Activated CD4-positive, CD25-positive, alpha-beta regulatory T cell treated with anti-CD3 and anti-CD28 coated beads, Interleukin-2, amount 50 U/mL, for 16 hours (primary cell): ENCODE measurements around the gene PLCB3.

Experiments used
- DNase-seq: peaks from one replicate; pipeline ENCODE4 v3.0.0-alpha.2; 2020; ENCODE audit warnings: low read depth, low spot score

The PLCB3 gene

GRCh38 chr11:64249563-64250414 lies 1.5 kb upstream of the PLCB3 start:
- DNase-seq: no peak

- no peak for DNase-seq
Measured at GRCh38 chr11:64250415-64251015, 815 bp upstream of the PLCB3 start.

- DNase-seq: no peak
Measured at GRCh38 chr11:64251753-64252002, 348 bp downstream of the PLCB3 start.

GRCh38 chr11:64252003-64252872 lies 908 bp downstream of the PLCB3 start:
- no peak for DNase-seq

- no peak for DNase-seq
Measured at GRCh38 chr11:64253043-64253442, 1.7 kb downstream of the PLCB3 start.

GRCh38 chr11:64253481-64253880 lies 2.2 kb downstream of the PLCB3 start:
- DNase-seq: no peak

- no peak for DNase-seq
Measured at GRCh38 chr11:64254326-64254725, 3.0 kb downstream of the PLCB3 start.

GRCh38 chr11:64255135-64256128 lies 4.1 kb downstream of the PLCB3 start:
- no peak for DNase-seq

- DNase-seq: no peak
Measured at GRCh38 chr11:64256300-64256699, 5.0 kb downstream of the PLCB3 start.

GRCh38 chr11:64258356-64258755 lies 7.0 kb downstream of the PLCB3 start:
- DNase-seq: no peak

GRCh38 chr11:64258946-64259532 lies 7.7 kb downstream of the PLCB3 start:
- DNase-seq: no peak

- no peak for DNase-seq
Measured at GRCh38 chr11:64259533-64260067, 8.3 kb downstream of the PLCB3 start.

- no peak for DNase-seq
Measured at GRCh38 chr11:64260147-64260708, 8.9 kb downstream of the PLCB3 start.

GRCh38 chr11:64261556-64262080 lies 10.3 kb downstream of the PLCB3 start:
- no peak for DNase-seq

- no peak for DNase-seq
Measured at GRCh38 chr11:64262271-64263002, 11.1 kb downstream of the PLCB3 start.

GRCh38 chr11:64263021-64263946 lies 12.0 kb downstream of the PLCB3 start:
- no peak for DNase-seq

GRCh38 chr11:64263947-64264317 lies 12.6 kb downstream of the PLCB3 start:
- DNase-seq: no peak

- no peak for DNase-seq
Measured at GRCh38 chr11:64264371-64264852, 13.1 kb downstream of the PLCB3 start.
